Muscle layer of colon (tissue), 2 donors: Measurements from ENCODE around the gene NEK2.
A peak's percentile ranks its signal among the peaks of the same experiment; 100 is the strongest.
"Not testable (repeated sequence)": the region's sequence is repeated elsewhere in the genome, so short reads cannot be mapped to it uniquely, and the experiment has no call there.

Experiments used
- H3K27ac ChIP-seq: one replicate; pipeline ENCODE4 v1.7.0; 2013; ENCODE audit warnings: low read depth, mild to moderate bottlenecking, low read length, moderate library complexity
- H3K27me3 ChIP-seq, 2 donors: one replicate each; pipeline ENCODE4 v1.7.0; 2013; ENCODE audit warnings: low read length in 2 of 2, mild to moderate bottlenecking in 2 of 2; ENCODE audit not compliant: insufficient read depth in 2 of 2, control insufficient read depth in 1 of 2
- H3K36me3 ChIP-seq: one replicate; pipeline ENCODE4 v1.7.0; 2013; ENCODE audit warnings: mild to moderate bottlenecking, low read length; ENCODE audit not compliant: insufficient read depth
- H3K4me1 ChIP-seq: one replicate; pipeline ENCODE4 v1.7.0; 2013; ENCODE audit warnings: mild to moderate bottlenecking, low read length; ENCODE audit not compliant: insufficient read depth
- H3K4me3 ChIP-seq, 2 donors: one replicate each; pipeline ENCODE4 v1.7.0; 2013; ENCODE audit warnings: low read length in 2 of 2, low read depth in 1 of 2, mild to moderate bottlenecking in 1 of 2, moderate library complexity in 1 of 2
- H3K9ac ChIP-seq: one replicate; pipeline ENCODE4 v1.7.0; 2013; ENCODE audit warnings: low read length
- H3K9me3 ChIP-seq: one replicate; pipeline ENCODE4 v1.7.0; 2013; ENCODE audit warnings: mild to moderate bottlenecking, low read length
- donor health status: abdominal sarcoma.
- donor health status: Adenocarcinoma of cecum.

Gene NEK2

GRCh38 chr1:211708006-211708405 lies 32.6 kb upstream of the NEK2 start:
- Histone ChIP-seq H3K36me3 (no peaks in the 10 kb centered on the region), H3K27ac (no peak overlapping the region), H3K4me3 (no peak overlapping the region), H3K27me3 (no peaks in the 10 kb centered on the region), H3K4me1 (peaks cover 8% of the 10 kb centered on the region), H3K9ac (no peak overlapping the region), H3K9me3 (no peaks in the 10 kb centered on the region)

- H3K9ac ChIP-seq, result no peak overlapping the region
- no peak overlapping the region for H3K4me3 ChIP-seq
- no peak overlapping the region for H3K27ac ChIP-seq
- peaks cover 8% of the 10 kb centered on the region for H3K4me1 ChIP-seq
- H3K36me3 ChIP-seq, result no peaks in the 10 kb centered on the region
- H3K27me3 ChIP-seq, result no peaks in the 10 kb centered on the region
- no peaks in the 10 kb centered on the region for H3K9me3 ChIP-seq
Measured at GRCh38 chr1:211705467-211706091, 30.2 kb upstream of the NEK2 start.

GRCh38 chr1:211704543-211704942 lies 29.1 kb upstream of the NEK2 start:
- Histone ChIP-seq H3K9me3 (no peaks in the 10 kb centered on the region), H3K36me3 (no peaks in the 10 kb centered on the region), H3K27ac (no peak overlapping the region), H3K9ac (no peak overlapping the region), H3K27me3 (no peaks in the 10 kb centered on the region), H3K4me1 (peaks cover 8% of the 10 kb centered on the region), H3K4me3 (no peak overlapping the region)

GRCh38 chr1:211703812-211704537 lies 28.6 kb upstream of the NEK2 start:
- Histone ChIP-seq H3K27me3 (no peaks in the 10 kb centered on the region), H3K9me3 (no peaks in the 10 kb centered on the region), H3K4me3 (no peak overlapping the region), H3K4me1 (peaks cover 8% of the 10 kb centered on the region), H3K36me3 (no peaks in the 10 kb centered on the region), H3K27ac (no peak overlapping the region), H3K9ac (no peak overlapping the region)

GRCh38 chr1:211701733-211702132 lies 26.3 kb upstream of the NEK2 start:
- Histone ChIP-seq H3K27ac (no peak overlapping the region), H3K36me3 (no peaks in the 10 kb centered on the region), H3K27me3 (peaks cover 0 to 5% of the 10 kb centered on the region in 2 donors), H3K9ac (no peak overlapping the region), H3K9me3 (no peaks in the 10 kb centered on the region), H3K4me1 (peaks cover 8% of the 10 kb centered on the region), H3K4me3 (no peak overlapping the region)

- Histone ChIP-seq H3K9ac (no peak overlapping the region), H3K4me1 (no peaks in the 10 kb centered on the region), H3K9me3 (no peaks in the 10 kb centered on the region), H3K27me3 (peaks cover 0 to 5% of the 10 kb centered on the region in 2 donors), H3K36me3 (no peaks in the 10 kb centered on the region), H3K27ac (no peak overlapping the region), H3K4me3 (no peak overlapping the region)
Measured at GRCh38 chr1:211699059-211699458, 23.6 kb upstream of the NEK2 start.

GRCh38 chr1:211698161-211699026 lies 23.0 kb upstream of the NEK2 start:
- H3K4me3 ChIP-seq, result peak overlapping the region; percentile 10 to 43
- no peaks in the 10 kb centered on the region for H3K9me3 ChIP-seq
- no peak overlapping the region for H3K9ac ChIP-seq
- H3K27ac ChIP-seq, result no peak overlapping the region
- peaks cover 0 to 5% of the 10 kb centered on the region in 2 donors for H3K27me3 ChIP-seq
- no peaks in the 10 kb centered on the region for H3K36me3 ChIP-seq
- no peaks in the 10 kb centered on the region for H3K4me1 ChIP-seq

GRCh38 chr1:211697356-211697755 lies 21.9 kb upstream of the NEK2 start:
- Histone ChIP-seq H3K36me3 (no peaks in the 10 kb centered on the region), H3K27me3 (peaks cover 0 to 5% of the 10 kb centered on the region in 2 donors), H3K27ac (no peak overlapping the region), H3K4me1 (no peaks in the 10 kb centered on the region), H3K9ac (no peak overlapping the region), H3K4me3 (no peak overlapping the region), H3K9me3 (no peaks in the 10 kb centered on the region)

GRCh38 chr1:211695135-211695816 lies 19.9 kb upstream of the NEK2 start:
- no peaks in the 10 kb centered on the region for H3K4me1 ChIP-seq
- H3K27me3 ChIP-seq, result peaks cover 0 to 5% of the 10 kb centered on the region in 2 donors
- H3K36me3 ChIP-seq, result no peaks in the 10 kb centered on the region
- no peak overlapping the region for H3K4me3 ChIP-seq
- H3K9ac ChIP-seq, result no peak overlapping the region
- H3K9me3 ChIP-seq, result no peaks in the 10 kb centered on the region
- no peak overlapping the region for H3K27ac ChIP-seq

GRCh38 chr1:211693911-211694310 lies 18.5 kb upstream of the NEK2 start:
- not testable (repeated sequence) for H3K4me3 ChIP-seq, H3K9ac ChIP-seq, H3K36me3 ChIP-seq, H3K27ac ChIP-seq, H3K9me3 ChIP-seq, H3K4me1 ChIP-seq, H3K27me3 ChIP-seq

- Histone ChIP-seq H3K27ac (no peak overlapping the region), H3K27me3 (no peaks in the 10 kb centered on the region), H3K9ac (no peak overlapping the region), H3K9me3 (no peaks in the 10 kb centered on the region), H3K4me3 (no peak overlapping the region), H3K4me1 (no peaks in the 10 kb centered on the region), H3K36me3 (no peaks in the 10 kb centered on the region)
Measured at GRCh38 chr1:211688421-211688820, 13.0 kb upstream of the NEK2 start.
